Activated CD4-positive, CD25-positive, alpha-beta regulatory T cell treated with anti-CD3 and anti-CD28 coated beads, Interleukin-2, amount 50 U/mL, for 16 hours (primary cell): ENCODE results near the gene ZNF628.

ENCODE experiments used
- DNase-seq: peaks from one replicate; pipeline ENCODE4 v3.0.0-alpha.2; 2020; ENCODE audit warnings: low read depth, low spot score

ZNF628 gene

GRCh38 chr19:55484593-55485438, 8.4 kb downstream of the ZNF628 start, which contains the start of gene NAT14:
Gene NAT14 (plus strand): TSS chr19:55485188. CDS start chr19:55485709, 521 bp downstream.
- peak; percentile 35 for DNase-seq

- DNase-seq: no peak
Measured at GRCh38 chr19:55485439-55486011, 9.1 kb downstream of the ZNF628 start.

GRCh38 chr19:55486043-55486970, 9.9 kb downstream of the ZNF628 start:
- DNase-seq: no peak

- no peak for DNase-seq
Measured at GRCh38 chr19:55486971-55487923, 10.8 kb downstream of the ZNF628 start.

- no peak for DNase-seq
Measured at GRCh38 chr19:55487924-55488687, 11.7 kb downstream of the ZNF628 start, which contains the start of gene SSC5D. Gene SSC5D (plus strand): TSS chr19:55488436. CDS start chr19:55488590, 154 bp downstream.

- no peak for DNase-seq
Measured at GRCh38 chr19:55488986-55489710, 12.7 kb downstream of the ZNF628 start.

GRCh38 chr19:55489711-55490477, 13.5 kb downstream of the ZNF628 start:
- no peak for DNase-seq

GRCh38 chr19:55490478-55491432, 14.3 kb downstream of the ZNF628 start:
- no peak for DNase-seq

GRCh38 chr19:55491546-55492360, 15.3 kb downstream of the ZNF628 start:
- DNase-seq: no peak

- DNase-seq: no peak
Measured at GRCh38 chr19:55492362-55492944, 16.0 kb downstream of the ZNF628 start.

GRCh38 chr19:55493052-55493644, 16.7 kb downstream of the ZNF628 start:
- no peak for DNase-seq

- no peak for DNase-seq
Measured at GRCh38 chr19:55493645-55494171, 17.3 kb downstream of the ZNF628 start.

GRCh38 chr19:55494172-55494761, 17.9 kb downstream of the ZNF628 start:
- no peak for DNase-seq

- no peak for DNase-seq
Measured at GRCh38 chr19:55495646-55496349, 19.4 kb downstream of the ZNF628 start.
